ENCODE results near the gene WDR35.

Gene WDR35

DNA sequence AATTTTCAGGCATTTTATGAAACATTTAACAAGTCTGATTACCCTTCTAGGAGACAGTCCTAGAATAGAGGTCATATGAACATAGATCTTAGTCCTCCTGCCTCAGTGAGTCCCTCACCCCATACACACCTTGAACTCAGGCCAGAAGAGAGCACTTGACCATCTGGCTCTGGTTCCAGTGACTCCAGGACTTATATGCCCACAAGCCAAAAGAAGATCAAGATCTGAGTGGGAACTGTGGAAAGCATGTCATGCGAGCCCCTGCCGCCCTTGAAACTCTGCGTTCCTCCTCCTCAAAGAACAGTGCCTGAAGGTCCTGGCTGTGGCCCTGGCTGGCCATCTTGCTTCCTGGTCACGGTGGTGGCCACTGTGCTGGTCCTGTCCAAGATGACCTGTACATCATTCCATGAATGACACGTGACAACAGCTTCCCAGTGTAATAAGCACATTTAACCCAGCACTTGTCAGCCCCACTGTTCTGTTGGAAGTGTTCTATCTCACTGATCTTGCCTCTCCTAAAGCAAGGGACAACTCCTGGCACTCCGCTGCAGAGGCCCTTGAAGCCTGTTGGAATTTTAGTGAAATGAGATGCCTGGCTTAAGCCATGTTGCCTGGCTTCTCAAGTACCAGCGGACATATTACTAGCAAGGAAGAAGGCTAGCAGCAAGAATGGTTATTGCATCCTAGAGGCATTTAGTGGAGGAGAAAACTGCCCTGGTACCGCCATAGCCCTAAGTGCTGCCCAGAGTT is 105.8 kb downstream of the WDR35 start (continued):
- TF ChIP-seq, protein P1, sequence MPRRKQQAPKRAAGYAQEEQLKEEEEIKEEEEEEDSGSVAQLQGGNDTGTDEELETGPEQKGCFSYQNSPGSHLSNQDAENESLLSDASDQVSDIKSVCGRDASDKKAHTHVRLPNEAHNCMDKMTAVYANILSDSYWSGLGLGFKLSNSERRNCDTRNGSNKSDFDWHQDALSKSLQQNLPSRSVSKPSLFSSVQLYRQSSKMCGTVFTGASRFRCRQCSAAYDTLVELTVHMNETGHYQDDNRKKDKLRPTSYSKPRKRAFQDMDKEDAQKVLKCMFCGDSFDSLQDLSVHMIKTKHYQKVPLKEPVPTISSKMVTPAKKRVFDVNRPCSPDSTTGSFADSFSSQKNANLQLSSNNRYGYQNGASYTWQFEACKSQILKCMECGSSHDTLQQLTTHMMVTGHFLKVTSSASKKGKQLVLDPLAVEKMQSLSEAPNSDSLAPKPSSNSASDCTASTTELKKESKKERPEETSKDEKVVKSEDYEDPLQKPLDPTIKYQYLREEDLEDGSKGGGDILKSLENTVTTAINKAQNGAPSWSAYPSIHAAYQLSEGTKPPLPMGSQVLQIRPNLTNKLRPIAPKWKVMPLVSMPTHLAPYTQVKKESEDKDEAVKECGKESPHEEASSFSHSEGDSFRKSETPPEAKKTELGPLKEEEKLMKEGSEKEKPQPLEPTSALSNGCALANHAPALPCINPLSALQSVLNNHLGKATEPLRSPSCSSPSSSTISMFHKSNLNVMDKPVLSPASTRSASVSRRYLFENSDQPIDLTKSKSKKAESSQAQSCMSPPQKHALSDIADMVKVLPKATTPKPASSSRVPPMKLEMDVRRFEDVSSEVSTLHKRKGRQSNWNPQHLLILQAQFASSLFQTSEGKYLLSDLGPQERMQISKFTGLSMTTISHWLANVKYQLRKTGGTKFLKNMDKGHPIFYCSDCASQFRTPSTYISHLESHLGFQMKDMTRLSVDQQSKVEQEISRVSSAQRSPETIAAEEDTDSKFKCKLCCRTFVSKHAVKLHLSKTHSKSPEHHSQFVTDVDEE (CRISPR knock-in tag; IDR thresholded peaks at IDR 0.05) = no peak
- TF ChIP-seq ZNF70 (CRISPR knock-in tag; IDR thresholded peaks at IDR 0.05) (no peak), PPARA (CRISPR knock-in tag; IDR thresholded peaks at IDR 0.05; ENCODE audit: borderline replicate concordance) (no peak), CSDC2 (CRISPR knock-in tag; IDR thresholded peaks at IDR 0.05) (no peak), ZNF565 (CRISPR knock-in tag; conservative IDR thresholded peaks at IDR 0.05; ENCODE audit: low read depth) (no peak)

DNA sequence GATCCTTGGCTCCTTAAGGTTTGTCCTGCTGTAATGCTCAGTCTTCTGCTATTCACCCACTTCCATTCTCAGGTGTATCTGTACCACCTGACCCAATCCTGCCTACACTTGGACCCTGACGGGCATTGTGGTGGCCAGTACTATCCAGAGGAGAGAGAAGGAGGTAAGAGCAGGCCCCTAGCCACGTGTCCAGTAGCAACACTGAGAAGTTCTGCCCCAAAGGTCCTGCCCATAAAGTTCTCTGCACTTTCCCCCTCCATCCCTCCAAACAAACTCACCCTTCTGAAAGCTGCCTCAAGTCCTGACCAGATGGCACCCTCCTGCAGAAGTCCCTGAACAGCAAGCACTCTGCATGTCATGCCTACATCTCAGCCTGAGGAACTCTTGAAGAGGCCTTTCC is 106.4 kb downstream of the WDR35 start:
- no peak for ATAC-seq

DNA sequence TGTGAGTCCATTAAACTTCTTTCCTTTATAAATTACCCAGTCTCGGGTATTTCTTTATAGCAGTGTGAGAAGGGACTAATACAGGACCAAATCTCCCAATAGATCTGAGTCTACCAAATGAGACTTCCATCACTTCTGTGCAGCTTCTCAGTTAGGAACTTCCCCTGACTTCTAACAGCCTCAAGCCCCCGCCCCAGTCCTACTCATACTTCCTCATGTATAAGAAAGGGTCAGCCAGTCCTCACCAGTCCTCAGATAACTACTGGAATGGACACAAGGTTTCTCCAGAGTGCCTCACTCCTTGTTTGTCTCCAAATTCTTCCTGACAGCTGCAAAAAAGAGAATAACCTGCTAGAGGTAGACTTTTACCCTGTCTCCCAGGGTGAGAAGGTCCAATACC is 107.6 kb downstream of the WDR35 start:
- TF ChIP-seq ZNF8 (CRISPR knock-in tag; IDR thresholded peaks at IDR 0.05) (no peak), RARB (CRISPR knock-in tag; IDR thresholded peaks at IDR 0.05) (no peak), ZC3H10 (CRISPR knock-in tag; IDR thresholded peaks at IDR 0.05) (no peak), TOX (CRISPR knock-in tag; IDR thresholded peaks at IDR 0.05; ENCODE audit: borderline replicate concordance) (no peak), PPARA (CRISPR knock-in tag; IDR thresholded peaks at IDR 0.05; ENCODE audit: borderline replicate concordance) (no peak), OSR1 (CRISPR knock-in tag; IDR thresholded peaks at IDR 0.05) (no peak), ZNF70 (CRISPR knock-in tag; IDR thresholded peaks at IDR 0.05) (no peak), GLIS3 (CRISPR knock-in tag; IDR thresholded peaks at IDR 0.05) (no peak), ZFP3 (CRISPR knock-in tag; IDR thresholded peaks at IDR 0.05) (no peak), ZNF565 (CRISPR knock-in tag; conservative IDR thresholded peaks at IDR 0.05; ENCODE audit: low read depth) (no peak), ESRRG (CRISPR knock-in tag; IDR thresholded peaks at IDR 0.05) (no peak), ZFP30 (CRISPR knock-in tag; IDR thresholded peaks at IDR 0.05) (no peak), ARNTL (CRISPR knock-in tag; IDR thresholded peaks at IDR 0.05; ENCODE audit: borderline replicate concordance, low read depth) (no peak), BACH2 (CRISPR knock-in tag; IDR thresholded peaks at IDR 0.05; ENCODE audit: borderline replicate concordance) (no peak)
- TF ChIP-seq, protein P2, sequence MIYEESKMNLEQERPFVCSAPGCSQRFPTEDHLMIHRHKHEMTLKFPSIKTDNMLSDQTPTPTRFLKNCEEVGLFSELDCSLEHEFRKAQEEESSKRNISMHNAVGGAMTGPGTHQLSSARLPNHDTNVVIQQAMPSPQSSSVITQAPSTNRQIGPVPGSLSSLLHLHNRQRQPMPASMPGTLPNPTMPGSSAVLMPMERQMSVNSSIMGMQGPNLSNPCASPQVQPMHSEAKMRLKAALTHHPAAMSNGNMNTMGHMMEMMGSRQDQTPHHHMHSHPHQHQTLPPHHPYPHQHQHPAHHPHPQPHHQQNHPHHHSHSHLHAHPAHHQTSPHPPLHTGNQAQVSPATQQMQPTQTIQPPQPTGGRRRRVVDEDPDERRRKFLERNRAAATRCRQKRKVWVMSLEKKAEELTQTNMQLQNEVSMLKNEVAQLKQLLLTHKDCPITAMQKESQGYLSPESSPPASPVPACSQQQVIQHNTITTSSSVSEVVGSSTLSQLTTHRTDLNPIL (CRISPR knock-in tag; IDR thresholded peaks at IDR 0.05; ENCODE audit: low read depth) = no peak
- TF ChIP-seq, protein P3, sequence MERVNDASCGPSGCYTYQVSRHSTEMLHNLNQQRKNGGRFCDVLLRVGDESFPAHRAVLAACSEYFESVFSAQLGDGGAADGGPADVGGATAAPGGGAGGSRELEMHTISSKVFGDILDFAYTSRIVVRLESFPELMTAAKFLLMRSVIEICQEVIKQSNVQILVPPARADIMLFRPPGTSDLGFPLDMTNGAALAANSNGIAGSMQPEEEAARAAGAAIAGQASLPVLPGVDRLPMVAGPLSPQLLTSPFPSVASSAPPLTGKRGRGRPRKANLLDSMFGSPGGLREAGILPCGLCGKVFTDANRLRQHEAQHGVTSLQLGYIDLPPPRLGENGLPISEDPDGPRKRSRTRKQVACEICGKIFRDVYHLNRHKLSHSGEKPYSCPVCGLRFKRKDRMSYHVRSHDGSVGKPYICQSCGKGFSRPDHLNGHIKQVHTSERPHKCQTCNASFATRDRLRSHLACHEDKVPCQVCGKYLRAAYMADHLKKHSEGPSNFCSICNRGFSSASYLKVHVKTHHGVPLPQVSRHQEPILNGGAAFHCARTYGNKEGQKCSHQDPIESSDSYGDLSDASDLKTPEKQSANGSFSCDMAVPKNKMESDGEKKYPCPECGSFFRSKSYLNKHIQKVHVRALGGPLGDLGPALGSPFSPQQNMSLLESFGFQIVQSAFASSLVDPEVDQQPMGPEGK (CRISPR knock-in tag; IDR thresholded peaks at IDR 0.05; ENCODE audit: borderline replicate concordance) = no peak
- ATAC-seq = no peak

More for the DNA sequence above, 106.4 kb downstream of the WDR35 start:
- TF ChIP-seq, protein P2 (CRISPR knock-in tag; IDR thresholded peaks at IDR 0.05; ENCODE audit: low read depth) = no peak
- no peak for TF ChIP-seq TOX (CRISPR knock-in tag; IDR thresholded peaks at IDR 0.05; ENCODE audit: borderline replicate concordance)
- no peak for TF ChIP-seq CSDC2 (CRISPR knock-in tag; IDR thresholded peaks at IDR 0.05)
- TF ChIP-seq ZNF70 (CRISPR knock-in tag; IDR thresholded peaks at IDR 0.05) = no peak
- TF ChIP-seq SNAI2 (CRISPR knock-in tag; IDR thresholded peaks at IDR 0.05) = no peak
- TF ChIP-seq, protein P4, sequence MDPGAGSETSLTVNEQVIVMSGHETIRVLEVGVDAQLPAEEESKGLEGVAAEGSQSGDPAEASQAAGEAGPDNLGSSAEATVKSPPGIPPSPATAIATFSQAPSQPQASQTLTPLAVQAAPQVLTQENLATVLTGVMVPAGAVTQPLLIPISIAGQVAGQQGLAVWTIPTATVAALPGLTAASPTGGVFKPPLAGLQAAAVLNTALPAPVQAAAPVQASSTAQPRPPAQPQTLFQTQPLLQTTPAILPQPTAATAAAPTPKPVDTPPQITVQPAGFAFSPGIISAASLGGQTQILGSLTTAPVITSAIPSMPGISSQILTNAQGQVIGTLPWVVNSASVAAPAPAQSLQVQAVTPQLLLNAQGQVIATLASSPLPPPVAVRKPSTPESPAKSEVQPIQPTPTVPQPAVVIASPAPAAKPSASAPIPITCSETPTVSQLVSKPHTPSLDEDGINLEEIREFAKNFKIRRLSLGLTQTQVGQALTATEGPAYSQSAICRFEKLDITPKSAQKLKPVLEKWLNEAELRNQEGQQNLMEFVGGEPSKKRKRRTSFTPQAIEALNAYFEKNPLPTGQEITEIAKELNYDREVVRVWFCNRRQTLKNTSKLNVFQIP (CRISPR knock-in tag; IDR thresholded peaks at IDR 0.05; ENCODE audit: borderline replicate concordance, low read depth) = no peak
- TF ChIP-seq TCF4 (CRISPR knock-in tag; IDR thresholded peaks at IDR 0.05; ENCODE audit: borderline replicate concordance) = no peak
- TF ChIP-seq ARNTL (CRISPR knock-in tag; IDR thresholded peaks at IDR 0.05; ENCODE audit: borderline replicate concordance, low read depth) = no peak
- TF ChIP-seq ZFP30 (CRISPR knock-in tag; IDR thresholded peaks at IDR 0.05) = no peak
- TF ChIP-seq ZFP3 (CRISPR knock-in tag; IDR thresholded peaks at IDR 0.05) = no peak
